HFFc6 (cell line): ENCODE measurements around the gene TMPRSS4. TPM values are rescaled to one million over a fixed set of nuclear protein-coding genes. Genes with fewer than 3 reads are reported as not detected.

Source experiments
- DNase-seq: peaks from one replicate; pipeline ENCODE4 v3.0.0-alpha.2; 2018
- H3K27ac Mint-ChIP-seq: 2 replicates; pipeline ENCODE4 v1.8.0; 2020; ENCODE audit warnings: mild to moderate bottlenecking, mixed read lengths
- H3K27me3 Mint-ChIP-seq: 2 replicates; pipeline ENCODE4 v1.8.0; 2021; ENCODE audit warnings: mild to moderate bottlenecking, moderate library complexity, mixed read lengths; ENCODE audit not compliant: insufficient read depth
- H3K36me3 Mint-ChIP-seq: 2 replicates; pipeline ENCODE4 v1.8.0; 2021; ENCODE audit warnings: low read depth, mixed read lengths
- H3K4me1 Mint-ChIP-seq: 2 replicates; pipeline ENCODE4 v1.8.0; 2020; ENCODE audit warnings: low read depth, mixed read lengths
- H3K4me3 Mint-ChIP-seq: 2 replicates; pipeline ENCODE4 v1.8.0; 2020; ENCODE audit warnings: mild to moderate bottlenecking, moderate library complexity, mixed read lengths
- H3K9me3 Mint-ChIP-seq: 2 replicates; pipeline ENCODE4 v1.8.0; 2020; ENCODE audit warnings: mild to moderate bottlenecking, mixed read lengths
- CTCF ChIP-seq: fragments of 200-600 bp; sonication (generic); IDR thresholded peaks from 2 replicates; pipeline ENCODE4 v1.5.0; 2021; ENCODE audit warnings: antibody characterized with exemption, mild to moderate bottlenecking
- total RNA-seq, 6 experiments: library from RNA; stranded (reverse); fragmentation: NEBNext Ultra II Directional; extraction: Animal tissue kit (Norgen Biotek cat#: 25700); gene quantifications; 2 replicates in 1 of 6; 3 replicates in 5 of 6; pipeline ENCODE4 v1.2.3, GENCODE V29; 2021

Gene TMPRSS4
- total RNA-seq, 6 experiments from 2014 or later: not detected

GRCh38 chr11:118045191-118045590 lies 31.7 kb upstream of the TMPRSS4 start:
- Mint-ChIP-seq H3K9me3 (no peaks in the 10 kb centered on the region), H3K27me3 (peaks cover 20% of the 10 kb centered on the region), H3K36me3 (no peaks in the 10 kb centered on the region), H3K4me1 (no peaks in the 10 kb centered on the region), H3K4me3 (no peak overlapping the region), H3K27ac (no peak overlapping the region)
- TF ChIP-seq CTCF: no peak
- DNase-seq: no peak

GRCh38 chr11:118046051-118046963 lies 30.6 kb upstream of the TMPRSS4 start:
- no peaks in the 10 kb centered on the region for H3K9me3 Mint-ChIP-seq
- no peak overlapping the region for H3K27ac Mint-ChIP-seq
- no peaks in the 10 kb centered on the region for H3K36me3 Mint-ChIP-seq
- TF ChIP-seq CTCF: no peak
- H3K27me3 Mint-ChIP-seq: peaks cover 23% of the 10 kb centered on the region
- H3K4me3 Mint-ChIP-seq: no peak overlapping the region
- no peak for DNase-seq
- H3K4me1 Mint-ChIP-seq: no peaks in the 10 kb centered on the region

- Mint-ChIP-seq H3K36me3 (no peaks in the 10 kb centered on the region), H3K9me3 (no peaks in the 10 kb centered on the region), H3K27ac (no peak overlapping the region), H3K4me3 (no peak overlapping the region), H3K4me1 (no peaks in the 10 kb centered on the region), H3K27me3 (peaks cover 28% of the 10 kb centered on the region)
- DNase-seq: no peak
- TF ChIP-seq CTCF: no peak
Measured at GRCh38 chr11:118046964-118047700, 29.7 kb upstream of the TMPRSS4 start.

- Mint-ChIP-seq H3K36me3 (no peaks in the 10 kb centered on the region), H3K27ac (no peak overlapping the region), H3K4me3 (no peak overlapping the region), H3K4me1 (no peaks in the 10 kb centered on the region), H3K9me3 (no peaks in the 10 kb centered on the region), H3K27me3 (peaks cover 28% of the 10 kb centered on the region)
- DNase-seq: no peak
- TF ChIP-seq CTCF: no peak
Measured at GRCh38 chr11:118047749-118048148, 29.1 kb upstream of the TMPRSS4 start.

- no peak overlapping the region for H3K4me3 Mint-ChIP-seq
- no peaks in the 10 kb centered on the region for H3K9me3 Mint-ChIP-seq
- TF ChIP-seq CTCF: no peak
- DNase-seq: no peak
- H3K4me1 Mint-ChIP-seq: no peaks in the 10 kb centered on the region
- H3K27ac Mint-ChIP-seq: no peak overlapping the region
- H3K36me3 Mint-ChIP-seq: no peaks in the 10 kb centered on the region
- peaks cover 33% of the 10 kb centered on the region for H3K27me3 Mint-ChIP-seq
Measured at GRCh38 chr11:118048472-118049370, 28.2 kb upstream of the TMPRSS4 start.
